ENCODE measurements around the gene RNF123. TPM values are rescaled to one million over a fixed set of nuclear protein-coding genes. Genes with fewer than 3 reads are reported as not detected.

RNF123 gene
- total RNA-seq, 1 donor from 2014 or later = 45.1 TPM

DNA sequence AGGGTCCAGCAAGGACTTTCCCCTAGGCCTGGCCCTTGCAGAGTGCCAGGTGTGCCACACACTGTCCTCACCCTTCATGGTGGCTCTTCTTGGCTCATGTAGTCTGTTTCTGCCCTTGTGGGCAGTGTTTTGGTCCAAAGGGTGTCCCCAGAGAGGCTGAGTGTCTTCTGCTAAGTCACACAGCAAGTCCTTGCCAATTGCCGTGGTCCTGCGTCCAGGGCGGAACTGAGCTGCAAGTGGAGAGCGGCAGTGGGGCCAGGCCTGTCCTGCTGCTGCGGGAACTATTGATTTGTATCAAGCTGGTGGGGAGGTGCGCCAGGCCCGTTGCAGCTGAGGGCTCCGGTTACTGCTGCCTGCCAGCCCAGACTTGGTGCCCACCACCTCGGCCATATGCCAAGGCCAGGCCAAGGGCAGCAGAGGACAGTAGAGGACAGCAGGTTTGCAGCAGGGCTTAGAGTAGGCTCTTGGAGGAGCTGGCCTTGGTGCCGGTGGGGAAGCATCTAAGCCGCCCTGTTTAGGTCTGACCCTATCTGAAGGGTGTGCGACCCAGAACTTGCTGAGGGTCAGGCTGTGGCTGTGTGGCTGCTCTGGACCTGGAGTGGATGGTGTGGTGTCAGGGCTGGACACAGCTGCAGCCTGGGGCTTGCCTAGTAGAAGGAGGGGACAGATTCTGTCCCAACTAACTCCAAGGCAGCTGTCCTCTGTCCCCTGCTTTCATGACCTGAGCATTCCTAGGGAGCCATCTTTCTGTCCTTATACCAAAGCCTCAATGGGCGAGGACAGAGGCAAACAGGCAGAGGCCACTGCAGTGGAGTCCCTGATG is 25.6 kb downstream of the RNF123 start:
- no peaks in the 10 kb centered on the region for H3K9me3 Mint-ChIP-seq
- intact Hi-C loops (cut with micrococcal nuclease) = no loop called here

DNA sequence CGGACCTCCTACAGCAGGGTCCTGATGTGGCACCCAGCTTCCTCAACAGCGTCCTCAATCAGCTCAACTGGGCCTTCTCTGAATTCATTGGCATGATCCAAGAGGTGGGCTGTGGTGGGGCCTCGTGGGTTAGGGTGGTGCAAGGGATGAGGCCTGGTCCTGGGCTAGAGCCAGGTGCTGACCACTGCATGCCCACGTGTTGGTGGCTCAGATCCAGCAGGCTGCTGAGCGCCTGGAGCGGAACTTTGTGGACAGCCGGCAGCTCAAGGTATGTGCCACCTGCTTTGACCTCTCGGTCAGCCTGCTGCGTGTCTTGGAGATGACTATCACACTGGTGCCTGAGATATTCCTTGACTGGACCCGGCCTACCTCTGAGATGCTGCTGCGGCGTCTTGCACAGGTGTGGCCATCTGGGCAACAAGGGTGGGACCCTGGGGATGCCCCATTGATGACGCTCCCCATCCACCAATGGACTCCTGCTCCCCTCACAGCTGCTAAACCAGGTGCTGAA is 26.3 kb downstream of the RNF123 start:
- Mint-ChIP-seq H3K36me3 (ENCODE audit: low read depth) (peaks cover 9% of the 10 kb centered on the region), H3K27ac (no peak overlapping the region), H3K4me3 (ENCODE audit: low read depth) (no peak overlapping the region), H3K4me1 (ENCODE audit: low read depth) (peaks cover 22% of the 10 kb centered on the region), H3K27me3 (ENCODE audit: low read depth) (no peaks in the 10 kb centered on the region), H3K9me3 (no peaks in the 10 kb centered on the region)
- intact Hi-C loops (cut with micrococcal nuclease) = no loop called here
- no peak for DNase-seq (ENCODE audit: low spot score)

More for the DNA sequence above, 25.6 kb downstream of the RNF123 start:
- H3K27me3 Mint-ChIP-seq (ENCODE audit: low read depth) = no peaks in the 10 kb centered on the region
- DNase-seq (ENCODE audit: low spot score) = no peak
- H3K4me3 Mint-ChIP-seq (ENCODE audit: low read depth) = no peak overlapping the region
- H3K4me1 Mint-ChIP-seq (ENCODE audit: low read depth) = peaks cover 22% of the 10 kb centered on the region
- H3K27ac Mint-ChIP-seq = no peak overlapping the region
- H3K36me3 Mint-ChIP-seq (ENCODE audit: low read depth) = peaks cover 8% of the 10 kb centered on the region

DNA sequence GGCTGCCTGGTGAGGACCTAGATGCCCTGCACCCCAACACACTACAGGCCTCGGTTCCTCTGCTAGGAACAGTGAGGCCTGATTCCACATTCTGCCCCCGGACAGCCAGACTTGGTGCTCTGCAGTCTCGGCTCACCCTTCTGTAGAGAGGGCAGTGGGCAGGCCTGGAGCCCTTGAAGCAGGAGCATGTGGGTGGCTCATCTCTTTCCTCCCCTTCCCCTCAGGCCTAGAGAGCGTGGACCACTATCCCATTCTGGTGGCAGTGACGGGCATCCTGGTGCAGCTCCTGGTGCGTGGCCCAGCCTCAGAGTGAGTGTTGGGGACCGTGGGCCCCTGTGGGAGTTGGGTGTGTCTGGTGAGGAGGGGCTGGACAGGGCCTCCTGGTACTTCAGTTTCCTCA is 26.8 kb downstream of the RNF123 start:
- DNase-seq (ENCODE audit: low spot score) = no peak
- H3K27ac Mint-ChIP-seq = no peak overlapping the region
- peaks cover 23% of the 10 kb centered on the region for H3K4me1 Mint-ChIP-seq (ENCODE audit: low read depth)
- peaks cover 13% of the 10 kb centered on the region for H3K36me3 Mint-ChIP-seq (ENCODE audit: low read depth)
- H3K9me3 Mint-ChIP-seq = no peaks in the 10 kb centered on the region
- no peaks in the 10 kb centered on the region for H3K27me3 Mint-ChIP-seq (ENCODE audit: low read depth)
- no peak overlapping the region for H3K4me3 Mint-ChIP-seq (ENCODE audit: low read depth)
- intact Hi-C loops (cut with micrococcal nuclease) = no loop called here

DNA sequence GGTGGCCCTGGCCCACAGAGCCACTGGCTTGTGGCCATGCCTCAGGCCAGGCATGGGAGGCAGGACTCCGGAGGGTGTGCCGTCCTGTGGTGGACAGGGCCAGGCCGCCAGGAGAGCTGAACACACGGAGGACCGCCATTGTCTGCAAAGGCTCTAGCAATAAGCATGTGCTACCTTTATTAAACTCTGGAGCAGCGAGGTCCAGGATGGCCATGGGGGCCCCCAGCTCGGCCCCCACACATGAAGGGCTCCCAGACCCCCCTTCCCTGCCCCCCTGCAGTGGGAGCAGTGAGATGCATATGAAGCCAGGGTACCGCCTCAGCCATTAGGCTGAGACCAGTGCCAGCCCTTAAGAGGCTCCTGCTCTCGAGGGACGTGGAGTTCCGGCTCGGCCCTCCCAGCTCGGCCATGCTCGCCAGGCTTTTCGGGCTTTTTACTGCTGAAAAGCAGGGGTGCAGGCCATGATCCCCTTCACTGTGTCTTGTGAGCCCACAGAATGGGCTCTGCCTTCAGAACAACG is 27.4 kb downstream of the RNF123 start:
- H3K4me3 Mint-ChIP-seq (ENCODE audit: low read depth) = no peak overlapping the region
- H3K27ac Mint-ChIP-seq = no peak overlapping the region
- H3K9me3 Mint-ChIP-seq = no peaks in the 10 kb centered on the region
- H3K36me3 Mint-ChIP-seq (ENCODE audit: low read depth) = peaks cover 14% of the 10 kb centered on the region
- H3K4me1 Mint-ChIP-seq (ENCODE audit: low read depth) = peaks cover 19% of the 10 kb centered on the region
- H3K27me3 Mint-ChIP-seq (ENCODE audit: low read depth) = no peaks in the 10 kb centered on the region
- intact Hi-C loops (cut with micrococcal nuclease) = no loop called here
- no peak for DNase-seq (ENCODE audit: low spot score)

DNA sequence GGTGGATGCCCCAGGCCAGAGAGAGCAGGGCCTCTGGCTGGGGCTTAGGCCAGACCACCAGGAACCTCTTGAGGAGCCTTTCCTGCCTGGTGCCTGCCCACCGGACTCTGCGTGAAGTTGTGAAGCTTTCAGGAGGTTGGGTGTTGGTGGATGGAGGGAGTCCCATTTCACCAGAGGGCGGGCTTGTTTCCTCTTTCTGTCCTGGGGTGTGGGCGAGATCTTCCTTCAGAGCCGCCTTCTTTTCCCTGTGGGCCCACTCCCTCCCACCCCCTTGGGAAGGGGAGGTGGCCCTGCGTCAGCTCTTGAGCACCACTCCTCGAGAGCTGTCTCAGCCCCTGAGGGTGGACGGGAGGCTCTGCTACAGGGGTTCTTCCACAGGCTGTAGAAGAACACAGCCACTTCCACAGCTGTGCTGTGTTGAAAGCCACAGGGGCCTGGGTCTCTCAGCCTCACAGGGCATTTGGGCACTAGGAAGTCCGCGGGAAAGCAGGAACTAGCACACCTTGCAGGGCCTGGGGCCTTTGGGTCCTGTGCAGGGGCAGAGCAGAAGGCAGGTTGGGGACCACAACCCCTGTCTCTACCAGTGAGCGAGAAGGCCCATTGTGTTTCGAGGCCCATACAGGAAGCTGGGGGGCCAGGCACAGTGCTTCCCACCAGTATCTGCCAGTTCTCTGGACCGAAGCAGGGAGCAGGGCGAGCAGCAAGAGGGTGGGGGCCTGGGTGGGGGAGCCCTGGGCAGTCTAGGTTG is 28.0 kb downstream of the RNF123 start:
- Mint-ChIP-seq H3K4me1 (ENCODE audit: low read depth) (peaks cover 20% of the 10 kb centered on the region), H3K4me3 (ENCODE audit: low read depth) (peak overlapping the region; percentile 5), H3K27ac (no peak overlapping the region), H3K27me3 (ENCODE audit: low read depth) (no peaks in the 10 kb centered on the region), H3K36me3 (ENCODE audit: low read depth) (peaks cover 20% of the 10 kb centered on the region), H3K9me3 (no peaks in the 10 kb centered on the region)
- no peak for DNase-seq (ENCODE audit: low spot score)
- intact Hi-C loops (cut with micrococcal nuclease) = no loop called here

DNA sequence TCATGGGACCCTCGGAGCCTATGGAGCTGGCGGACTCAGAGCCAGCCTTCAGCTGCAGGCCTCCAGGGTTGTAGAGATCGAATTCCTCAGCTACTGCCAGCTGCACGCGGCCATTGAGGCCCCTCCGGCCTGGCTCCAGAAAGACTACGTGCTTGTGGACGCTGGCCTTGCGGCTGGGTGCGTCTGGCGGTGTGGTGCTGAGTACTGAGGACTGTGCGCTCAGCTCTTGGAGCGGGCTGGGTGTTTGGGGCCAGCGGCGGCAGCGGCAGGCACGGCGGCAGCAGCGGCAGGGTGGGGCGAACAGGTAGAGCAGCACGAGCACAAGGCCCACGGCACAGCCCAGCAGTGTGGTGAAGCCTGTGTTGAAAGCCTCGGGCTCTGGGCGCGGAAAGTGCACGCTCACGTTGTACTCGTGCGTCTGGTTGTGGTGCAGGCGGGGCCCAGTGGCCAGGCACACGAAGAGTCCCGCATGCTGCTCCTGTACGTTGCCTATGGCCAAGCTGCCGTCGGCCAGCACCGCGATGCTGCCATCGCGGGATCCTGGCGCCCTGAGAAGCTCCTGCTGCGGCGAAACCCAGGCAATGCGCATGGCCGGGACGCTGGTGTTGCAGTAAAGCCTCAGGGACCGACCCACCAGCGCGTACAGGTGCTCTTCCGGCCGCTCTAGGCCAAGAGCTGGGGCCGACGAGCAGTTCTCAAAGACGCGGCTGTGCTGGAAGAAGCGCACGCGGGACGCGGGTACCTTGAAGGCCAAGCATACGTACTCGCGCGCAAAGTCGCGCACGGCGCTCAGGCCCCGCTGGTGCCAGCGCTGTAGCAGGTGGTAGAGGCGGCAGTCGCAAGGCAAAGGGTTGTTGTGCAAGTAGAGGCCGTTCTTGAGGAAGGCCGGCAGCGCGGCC is 28.9 kb downstream of the RNF123 start:
- H3K36me3 Mint-ChIP-seq (ENCODE audit: low read depth) = peaks cover 27% of the 10 kb centered on the region
- DNase-seq (ENCODE audit: low spot score) = no peak
- H3K4me1 Mint-ChIP-seq (ENCODE audit: low read depth) = peaks cover 19% of the 10 kb centered on the region
- intact Hi-C loops (cut with micrococcal nuclease) = loop anchor here (2.0 kb wide), 1 partner anchor 15 kb away; no protein-coding TSS in a partner anchor
- peak overlapping the region; percentile 80 for H3K4me3 Mint-ChIP-seq (ENCODE audit: low read depth)
- no peaks in the 10 kb centered on the region for H3K9me3 Mint-ChIP-seq
- no peaks in the 10 kb centered on the region for H3K27me3 Mint-ChIP-seq (ENCODE audit: low read depth)
- no peak overlapping the region for H3K27ac Mint-ChIP-seq

DNA sequence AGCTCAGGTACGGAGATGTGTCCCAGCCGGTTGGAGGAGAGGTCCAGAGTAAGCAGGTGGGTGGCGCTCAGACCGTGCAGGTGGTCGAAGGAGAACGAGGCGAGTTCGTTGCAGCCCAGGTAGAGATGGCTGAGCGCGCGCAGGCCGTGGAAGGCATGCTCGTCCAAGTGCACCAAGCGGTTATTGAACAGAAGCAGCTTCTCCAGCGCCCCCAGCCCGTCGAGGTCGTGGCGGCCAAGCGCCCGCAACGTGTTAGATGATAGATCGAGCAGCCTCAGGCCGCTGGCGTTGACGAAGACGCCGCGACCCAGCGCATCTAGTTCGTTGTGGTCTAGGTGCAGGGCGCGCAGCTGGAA is 29.5 kb downstream of the RNF123 start:
- peaks cover 19% of the 10 kb centered on the region for H3K4me1 Mint-ChIP-seq (ENCODE audit: low read depth)
- intact Hi-C loops (cut with micrococcal nuclease) = loop anchor here (1.0 to 2.0 kb wide), 2 partner anchors 16 to 45 kb away; partner anchors contain the start of gene APEH
- H3K27ac Mint-ChIP-seq = no peak overlapping the region
- H3K9me3 Mint-ChIP-seq = no peaks in the 10 kb centered on the region
- peak overlapping the region; percentile 80 for H3K4me3 Mint-ChIP-seq (ENCODE audit: low read depth)
- H3K27me3 Mint-ChIP-seq (ENCODE audit: low read depth) = no peaks in the 10 kb centered on the region
- DNase-seq (ENCODE audit: low spot score) = no peak
- H3K36me3 Mint-ChIP-seq (ENCODE audit: low read depth) = peaks cover 29% of the 10 kb centered on the region

DNA sequence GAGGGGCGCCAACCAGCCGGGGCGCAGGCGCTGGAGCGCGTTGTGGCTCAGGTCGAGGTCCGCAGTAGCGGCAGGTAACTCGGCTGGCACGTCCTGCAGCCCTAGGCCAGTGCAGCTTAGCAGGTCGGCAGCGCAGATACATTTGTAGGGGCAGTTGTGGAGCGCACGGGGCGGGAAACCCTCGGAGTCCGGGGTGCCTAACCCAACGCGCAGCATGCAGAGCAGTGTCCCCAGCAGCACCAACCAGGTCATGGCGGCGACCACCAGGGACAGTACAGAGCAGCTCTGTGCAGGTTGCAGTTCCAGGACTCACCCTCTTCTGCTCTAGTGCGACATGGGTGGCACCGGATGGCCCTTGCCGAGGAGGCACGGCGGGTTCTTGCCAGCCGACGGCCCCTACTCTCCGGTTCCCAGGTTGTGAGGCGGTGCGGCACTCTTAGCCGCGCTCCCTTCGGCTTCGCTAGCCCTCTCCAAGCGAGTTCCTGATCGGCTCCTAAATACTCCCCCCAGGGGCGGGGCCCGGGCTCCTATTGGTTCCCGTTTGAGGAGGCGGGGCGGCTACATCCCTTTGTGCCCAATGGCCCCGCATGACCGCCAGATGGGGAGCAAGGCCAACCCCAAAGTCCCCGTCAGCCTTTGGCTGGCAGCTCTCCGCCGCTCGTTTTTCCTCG is 30.0 kb downstream of the RNF123 start, which contains the start of gene AMIGO3:
Gene AMIGO3, minus strand, starts transcription at position 471 of the 671 bp plus-strand sequence. Its CDS starts 219 bp downstream, at position 252.
- Mint-ChIP-seq H3K27me3 (ENCODE audit: low read depth) (no peaks in the 10 kb centered on the region), H3K9me3 (no peaks in the 10 kb centered on the region), H3K36me3 (ENCODE audit: low read depth) (peaks cover 29% of the 10 kb centered on the region), H3K4me1 (ENCODE audit: low read depth) (peaks cover 19% of the 10 kb centered on the region), H3K4me3 (ENCODE audit: low read depth) (peak within 1 kb of the TSS; percentile 80), H3K27ac (peak within 1 kb of the TSS; percentile 65)
- DNase-seq (ENCODE audit: low spot score) = peak; percentile 90
- intact Hi-C loops (cut with micrococcal nuclease) = loop anchor here (1.0 to 2.0 kb wide), 2 partner anchors 17 to 45 kb away; partner anchors contain the start of gene APEH

DNA sequence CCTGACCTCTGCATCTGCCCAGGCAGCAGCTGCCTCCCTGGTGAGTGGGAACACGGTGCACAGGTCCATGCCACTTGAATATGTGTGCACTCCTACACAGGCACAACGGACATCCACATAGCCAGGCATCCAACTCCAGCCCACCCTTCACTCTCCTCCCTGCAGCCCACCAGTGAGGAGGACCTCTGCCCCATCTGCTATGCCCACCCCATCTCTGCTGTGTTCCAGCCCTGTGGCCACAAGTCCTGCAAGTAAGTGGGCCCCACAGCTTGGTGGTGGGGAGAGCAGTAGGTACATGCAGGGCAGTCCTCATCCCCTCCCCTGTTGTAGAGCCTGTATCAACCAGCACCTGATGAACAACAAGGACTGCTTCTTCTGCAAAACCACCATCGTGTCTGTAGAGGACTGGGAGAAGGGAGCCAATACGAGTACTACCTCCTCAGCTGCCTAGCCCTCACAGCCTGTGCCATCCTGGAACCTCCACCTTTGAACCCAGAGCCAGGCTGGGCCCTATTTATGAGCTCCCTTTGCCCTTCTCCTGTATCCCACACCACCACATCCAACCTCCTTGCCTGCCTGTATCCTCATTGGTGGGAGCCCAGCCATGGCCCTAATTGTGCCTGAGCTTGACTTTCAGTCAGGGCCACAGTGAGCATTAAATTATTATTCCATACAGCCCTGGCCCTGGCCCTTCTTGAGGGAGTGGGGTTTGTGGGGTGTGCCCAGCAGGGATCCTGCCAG is 31.7 kb downstream of the RNF123 start:
- Mint-ChIP-seq H3K27ac (no peak overlapping the region), H3K36me3 (ENCODE audit: low read depth) (peaks cover 29% of the 10 kb centered on the region), H3K27me3 (ENCODE audit: low read depth) (no peaks in the 10 kb centered on the region), H3K4me3 (ENCODE audit: low read depth) (no peak overlapping the region), H3K4me1 (ENCODE audit: low read depth) (peaks cover 22% of the 10 kb centered on the region), H3K9me3 (no peaks in the 10 kb centered on the region)
- DNase-seq (ENCODE audit: low spot score) = no peak
- intact Hi-C loops (cut with micrococcal nuclease) = no loop called here

DNA sequence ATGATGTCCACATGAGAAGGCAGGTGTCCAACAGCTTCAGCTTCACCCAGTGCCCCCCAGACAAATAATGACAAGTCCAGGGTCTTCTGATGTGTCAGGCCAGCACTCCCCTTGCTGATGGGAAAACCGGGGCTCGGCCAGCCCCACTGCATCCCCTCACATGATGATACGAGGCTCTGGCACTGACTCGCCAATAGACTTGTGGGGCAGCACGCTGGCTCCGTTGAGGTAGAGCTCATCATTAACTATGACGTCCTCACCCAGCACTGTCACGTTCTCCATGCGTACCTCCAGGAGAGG is 32.2 kb downstream of the RNF123 start:
- H3K4me1 Mint-ChIP-seq (ENCODE audit: low read depth) = peaks cover 22% of the 10 kb centered on the region
- peaks cover 29% of the 10 kb centered on the region for H3K36me3 Mint-ChIP-seq (ENCODE audit: low read depth)
- no peak for DNase-seq (ENCODE audit: low spot score)
- intact Hi-C loops (cut with micrococcal nuclease) = no loop called here
- H3K27me3 Mint-ChIP-seq (ENCODE audit: low read depth) = no peaks in the 10 kb centered on the region
- peak overlapping the region; percentile 93 for H3K4me3 Mint-ChIP-seq (ENCODE audit: low read depth)
- H3K27ac Mint-ChIP-seq = no peak overlapping the region
- H3K9me3 Mint-ChIP-seq = no peaks in the 10 kb centered on the region
